Mesothelial cell of epicardium (in vitro differentiated cells): ENCODE measurements around the gene ARHGEF28. TPM values are rescaled to one million over a fixed set of nuclear protein-coding genes. Genes with fewer than 3 reads are reported as not detected.
A peak's percentile ranks its signal among the peaks of the same experiment; 100 is the strongest.

Experiments used
- DNase-seq, 2 experiments: peaks; one replicate each; pipeline ENCODE4 v3.0.0; 2021; ENCODE audit warnings: low spot score in 2 of 2; ENCODE audit not compliant: unreplicated experiment in 2 of 2
- H3K27ac Mint-ChIP-seq: 2 replicates; pipeline ENCODE4 v1.8.0; 2021; ENCODE audit warnings: mixed read lengths
- H3K27me3 Mint-ChIP-seq: 2 replicates; pipeline ENCODE4 v1.8.0; 2021; ENCODE audit warnings: low read depth, mixed read lengths
- H3K36me3 Mint-ChIP-seq: 2 replicates; pipeline ENCODE4 v1.8.0; 2021; ENCODE audit warnings: mixed read lengths
- H3K4me1 Mint-ChIP-seq: 2 replicates; pipeline ENCODE4 v1.8.0; 2021; ENCODE audit warnings: mixed read lengths
- H3K4me3 Mint-ChIP-seq: 2 replicates; pipeline ENCODE4 v1.8.0; 2021; ENCODE audit warnings: mild to moderate bottlenecking, moderate library complexity, mixed read lengths
- H3K9me3 Mint-ChIP-seq: 2 replicates; pipeline ENCODE4 v1.8.0; 2021; ENCODE audit warnings: mixed read lengths
- CTCF ChIP-seq: fragments of 200-600 bp; sonication (generic); IDR thresholded peaks from one replicate; pipeline ENCODE4 v1.5.0; 2021; ENCODE audit warnings: antibody characterized with exemption; ENCODE audit not compliant: unreplicated experiment
- total RNA-seq: library from RNA; stranded (reverse); gene quantifications from 3 replicates; pipeline ENCODE4 v1.2.1, GENCODE V29; 2021

Gene ARHGEF28
- total RNA-seq, 1 donor from 2014 or later: 0.40 TPM

- DNase-seq: no peak
- H3K4me3 Mint-ChIP-seq: no peak overlapping the region
- TF ChIP-seq CTCF: no peak
These were observed 33.4 kb upstream of the ARHGEF28 start for GRCh38 chr5:73592551-73592950.

GRCh38 chr5:73596705-73597328 lies 29.2 kb upstream of the ARHGEF28 start:
- no peak overlapping the region for H3K27ac Mint-ChIP-seq
- TF ChIP-seq CTCF: peak; percentile 43
- no peaks in the 10 kb centered on the region for H3K4me1 Mint-ChIP-seq
- DNase-seq: no peak
- no peaks in the 10 kb centered on the region for H3K36me3 Mint-ChIP-seq
- no peak overlapping the region for H3K4me3 Mint-ChIP-seq
- peaks cover 29% of the 10 kb centered on the region for H3K27me3 Mint-ChIP-seq
- peaks cover 12% of the 10 kb centered on the region for H3K9me3 Mint-ChIP-seq

More at GRCh38 chr5:73592551-73592950, 33.4 kb upstream of the ARHGEF28 start:
- H3K36me3 Mint-ChIP-seq: no peaks in the 10 kb centered on the region
- no peak overlapping the region for H3K27ac Mint-ChIP-seq
- H3K4me1 Mint-ChIP-seq: no peaks in the 10 kb centered on the region
- no peaks in the 10 kb centered on the region for H3K9me3 Mint-ChIP-seq
- H3K27me3 Mint-ChIP-seq: peaks cover 12% of the 10 kb centered on the region

- H3K9me3 Mint-ChIP-seq: peaks cover 16% of the 10 kb centered on the region
- no peak overlapping the region for H3K27ac Mint-ChIP-seq
- no peak for DNase-seq
- peaks cover 35% of the 10 kb centered on the region for H3K27me3 Mint-ChIP-seq
- no peak for TF ChIP-seq CTCF
- no peaks in the 10 kb centered on the region for H3K4me1 Mint-ChIP-seq
- no peak overlapping the region for H3K4me3 Mint-ChIP-seq
- H3K36me3 Mint-ChIP-seq: no peaks in the 10 kb centered on the region
These were observed 26.6 kb upstream of the ARHGEF28 start for GRCh38 chr5:73599380-73599779.

GRCh38 chr5:73603998-73604397 lies 22.0 kb upstream of the ARHGEF28 start:
- Mint-ChIP-seq H3K36me3 (no peaks in the 10 kb centered on the region), H3K27me3 (peaks cover 47% of the 10 kb centered on the region), H3K27ac (no peak overlapping the region), H3K4me1 (no peaks in the 10 kb centered on the region), H3K4me3 (no peak overlapping the region), H3K9me3 (peaks cover 16% of the 10 kb centered on the region)
- DNase-seq: no peak
- no peak for TF ChIP-seq CTCF

- H3K4me3 Mint-ChIP-seq: no peak overlapping the region
- peaks cover 47% of the 10 kb centered on the region for H3K27me3 Mint-ChIP-seq
- H3K4me1 Mint-ChIP-seq: no peaks in the 10 kb centered on the region
- H3K9me3 Mint-ChIP-seq: peaks cover 16% of the 10 kb centered on the region
- H3K27ac Mint-ChIP-seq: no peak overlapping the region
- no peak for TF ChIP-seq CTCF
- H3K36me3 Mint-ChIP-seq: no peaks in the 10 kb centered on the region
- no peak for DNase-seq
These were observed 20.5 kb upstream of the ARHGEF28 start for GRCh38 chr5:73605223-73606087.
